Glomerular visceral epithelial cell (primary cell): ENCODE measurements around the gene ERV3-1.
"Not testable (repeated sequence)": the region's sequence is repeated elsewhere in the genome, so short reads cannot be mapped to it uniquely, and the experiment has no call there.

Source experiments
- DNase-seq: peaks from one replicate; pipeline ENCODE4 v3.0.0-alpha.2; 2016; ENCODE audit errors: extremely low spot score

Gene ERV3-1

DNA sequence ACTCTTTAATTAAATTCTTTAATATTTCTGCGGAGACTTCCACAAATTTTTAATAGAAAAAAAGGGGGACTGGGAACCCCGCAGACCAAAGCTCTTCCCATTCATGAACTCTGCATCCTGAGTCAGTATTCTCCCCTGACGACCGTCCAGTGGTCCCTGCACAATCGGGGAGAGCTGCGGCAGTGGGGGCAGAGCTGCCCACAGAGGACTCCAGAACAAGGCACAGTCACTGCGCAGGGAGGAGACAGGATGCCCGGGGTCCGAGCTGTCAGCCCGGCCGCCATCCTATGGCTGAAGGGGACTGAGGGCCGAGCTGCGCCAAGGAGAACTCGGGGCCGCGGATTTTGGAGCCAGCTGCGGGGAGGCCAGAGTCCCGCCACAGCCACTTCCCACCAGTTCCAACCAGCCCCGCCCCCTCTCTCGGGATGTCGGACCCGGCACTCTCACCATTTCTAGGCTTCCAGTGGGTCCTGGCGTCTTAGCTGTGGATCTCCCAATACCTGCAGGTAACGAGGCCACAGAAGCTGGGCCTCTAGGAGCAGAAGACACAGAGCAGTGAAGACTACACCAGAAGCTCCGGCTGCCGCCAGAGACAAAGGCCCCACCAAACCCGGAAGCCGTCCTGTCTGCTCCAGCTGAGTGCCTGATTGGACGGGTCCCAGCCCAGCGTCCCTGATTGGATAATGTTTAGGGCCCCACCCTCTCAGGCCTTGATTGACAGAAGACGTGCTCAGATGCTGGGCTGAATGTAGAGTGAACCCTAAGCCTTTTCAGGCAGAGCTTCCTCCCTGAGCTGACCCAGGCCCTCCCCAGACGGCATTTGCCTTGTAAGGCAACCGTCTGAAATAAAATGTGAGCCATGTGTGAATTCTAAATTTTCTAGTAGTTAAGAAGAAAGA, at the start of gene ERV3-1:
Gene ERV3-1 (minus strand): TSS at position 594 of the 899 bp plus-strand sequence. CDS start 13,661 bp downstream, outside the sequence.
- DNase-seq, result peak; percentile 94

- DNase-seq, result not testable (repeated sequence)
Measured at GRCh38 chr7:65055786-65056185, 49.3 kb upstream of the ERV3-1 start.

- not testable (repeated sequence) for DNase-seq
Measured at GRCh38 chr7:65054466-65054994, 48.0 kb upstream of the ERV3-1 start.

- not testable (repeated sequence) for DNase-seq
Measured at GRCh38 chr7:65051654-65052053, 45.2 kb upstream of the ERV3-1 start.

DNA sequence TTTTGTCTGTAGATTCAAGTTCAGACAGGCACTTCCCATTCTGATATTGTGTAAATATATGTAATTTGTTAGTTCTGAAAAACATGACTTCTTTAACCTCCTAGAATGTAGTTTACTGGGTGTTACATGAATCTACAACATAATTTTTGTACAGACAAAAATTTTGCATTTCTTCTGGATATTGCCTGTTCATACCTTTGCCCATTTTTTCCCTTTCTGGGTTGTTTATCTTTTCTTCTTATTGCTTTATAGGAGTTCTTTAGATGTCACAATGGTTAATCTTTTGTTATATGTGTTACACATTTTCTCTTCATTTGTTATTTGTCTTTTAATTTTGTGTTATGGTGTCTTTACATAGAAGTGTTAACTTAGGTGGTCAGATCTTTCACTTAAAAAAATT, 44.7 kb upstream of the ERV3-1 start:
- DNase-seq, result not testable (repeated sequence)

DNA sequence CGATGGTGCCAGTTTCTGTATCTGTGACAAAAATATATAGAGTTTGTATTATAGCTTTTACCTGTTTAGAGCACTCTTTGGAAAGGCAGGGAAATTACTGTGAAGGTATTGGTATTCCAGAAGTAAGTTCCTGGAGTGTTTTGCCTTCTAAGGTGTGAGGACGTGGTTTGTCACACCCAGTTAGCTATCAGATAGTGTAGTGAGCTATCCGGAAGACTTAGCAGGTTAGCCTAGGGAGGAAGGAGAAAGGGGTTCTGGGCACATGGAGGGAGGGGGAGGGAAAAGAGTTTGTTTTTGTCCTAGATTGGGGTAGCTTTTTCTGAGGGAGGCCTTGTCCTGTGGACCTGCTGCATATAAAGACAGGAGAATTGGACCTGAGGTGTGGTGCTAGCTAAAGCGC, 39.8 kb upstream of the ERV3-1 start:
- DNase-seq, result not testable (repeated sequence)

- not testable (repeated sequence) for DNase-seq
Measured at GRCh38 chr7:65045589-65045988, 39.1 kb upstream of the ERV3-1 start.

DNA sequence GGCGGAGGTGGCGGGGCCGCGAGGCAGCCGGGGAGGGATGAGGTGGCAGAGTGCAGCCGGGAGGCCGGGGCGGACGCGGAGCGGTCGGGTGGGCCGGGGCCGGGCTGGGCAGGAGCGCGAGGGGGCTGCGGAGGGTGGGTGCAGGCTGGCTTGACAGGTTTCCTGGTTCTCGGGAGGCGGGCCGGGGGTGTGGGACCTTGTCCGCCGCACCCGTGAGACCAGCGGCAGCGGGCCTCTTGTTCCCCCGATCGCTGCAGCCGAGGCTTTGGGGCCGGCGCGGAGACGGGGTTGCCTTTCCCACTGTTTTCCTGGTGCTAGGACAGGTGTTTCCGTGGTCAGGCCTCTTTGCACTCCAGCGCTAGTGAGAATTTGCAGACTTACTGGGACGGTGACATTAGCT, 32.3 kb upstream of the ERV3-1 start:
- DNase-seq, result peak; percentile 37

- DNase-seq, result peak; percentile 96
Measured at GRCh38 chr7:65037740-65038688, 31.5 kb upstream of the ERV3-1 start.

GRCh38 chr7:65036526-65036925, 30.0 kb upstream of the ERV3-1 start:
- not testable (repeated sequence) for DNase-seq

- not testable (repeated sequence) for DNase-seq
Measured at GRCh38 chr7:65035469-65035868, 29.0 kb upstream of the ERV3-1 start.

GRCh38 chr7:65034120-65034782, 27.8 kb upstream of the ERV3-1 start:
- peak; percentile 7 for DNase-seq

- not testable (repeated sequence) for DNase-seq
Measured at GRCh38 chr7:65033391-65033790, 26.9 kb upstream of the ERV3-1 start.

DNA sequence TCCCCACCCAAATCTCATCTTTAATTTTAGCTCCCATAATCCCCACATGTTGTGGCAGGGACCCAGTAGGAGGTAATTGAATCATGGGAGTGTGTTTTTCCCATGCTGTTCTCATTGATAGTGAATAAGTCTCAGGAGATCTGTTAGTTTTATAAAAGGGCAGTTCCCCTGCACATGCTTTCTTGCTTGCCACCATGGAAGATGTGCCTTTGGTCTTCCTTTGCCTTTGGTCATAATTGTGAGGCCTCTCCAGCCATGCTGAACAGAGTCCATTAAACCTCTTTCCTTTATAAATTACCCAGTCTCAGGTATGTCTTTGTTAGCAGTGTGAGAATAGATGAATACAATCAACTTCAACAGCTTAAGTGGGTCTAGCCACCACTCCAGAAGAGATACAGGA, 18.5 kb upstream of the ERV3-1 start:
- DNase-seq, result not testable (repeated sequence)

- not testable (repeated sequence) for DNase-seq
Measured at GRCh38 chr7:65020978-65021377, 14.5 kb upstream of the ERV3-1 start.

DNA sequence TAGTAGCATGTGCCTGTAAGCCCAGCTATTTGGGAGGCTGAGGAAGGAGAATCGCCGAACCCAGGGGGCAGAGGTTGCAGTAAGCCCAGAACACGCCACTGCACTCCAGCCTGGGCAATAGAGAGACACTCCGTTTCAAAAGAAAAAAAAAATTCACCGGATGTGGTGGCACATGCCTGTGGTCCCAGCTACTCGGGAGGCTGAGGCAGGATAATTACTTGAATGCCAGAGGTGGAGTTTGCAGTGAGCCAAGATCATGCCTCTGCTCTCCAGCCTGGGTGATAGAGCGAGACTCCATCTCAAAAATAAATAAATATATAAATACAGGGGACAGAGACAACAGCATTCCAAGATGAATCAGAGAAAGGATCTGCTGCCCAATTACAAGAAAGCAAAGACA, 3.4 kb upstream of the ERV3-1 start:
- not testable (repeated sequence) for DNase-seq

- DNase-seq, result not testable (repeated sequence)
Measured at GRCh38 chr7:65009394-65009793, 2.9 kb upstream of the ERV3-1 start.

- not testable (repeated sequence) for DNase-seq
Measured at GRCh38 chr7:65007036-65007435, 549 bp upstream of the ERV3-1 start.

GRCh38 chr7:65004575-65004974, 1.9 kb downstream of the ERV3-1 start:
- DNase-seq, result no peak

DNA sequence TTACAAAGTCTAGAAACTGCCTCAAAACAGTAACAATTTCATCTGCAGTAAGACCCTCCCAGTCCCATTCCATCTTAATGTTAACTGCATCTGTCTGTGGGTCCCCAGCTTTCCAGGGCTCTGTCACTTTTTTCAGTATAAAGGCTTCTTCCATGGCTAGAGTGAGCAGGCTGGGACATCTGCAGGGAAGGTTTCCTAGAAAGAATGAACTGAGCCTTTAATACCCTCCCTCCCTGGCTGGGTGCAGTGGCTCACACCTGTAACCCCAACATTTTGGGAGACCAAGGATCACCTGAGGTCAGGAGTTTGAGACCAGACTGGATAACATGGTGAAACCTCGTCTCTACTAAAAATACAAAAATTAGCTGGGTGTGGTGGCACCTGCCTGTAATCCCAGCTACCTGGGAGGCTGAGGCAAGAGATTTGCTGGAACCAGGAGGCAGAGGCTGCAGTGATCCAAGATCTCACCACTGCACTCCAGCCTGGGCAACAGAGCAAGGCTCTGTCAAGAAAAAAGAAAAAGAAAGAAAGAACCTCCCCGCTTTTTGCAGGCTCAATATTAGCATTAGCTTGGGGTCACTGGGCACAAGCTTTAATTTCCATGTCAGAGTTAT, 3.4 kb downstream of the ERV3-1 start:
- no peak for DNase-seq

DNA sequence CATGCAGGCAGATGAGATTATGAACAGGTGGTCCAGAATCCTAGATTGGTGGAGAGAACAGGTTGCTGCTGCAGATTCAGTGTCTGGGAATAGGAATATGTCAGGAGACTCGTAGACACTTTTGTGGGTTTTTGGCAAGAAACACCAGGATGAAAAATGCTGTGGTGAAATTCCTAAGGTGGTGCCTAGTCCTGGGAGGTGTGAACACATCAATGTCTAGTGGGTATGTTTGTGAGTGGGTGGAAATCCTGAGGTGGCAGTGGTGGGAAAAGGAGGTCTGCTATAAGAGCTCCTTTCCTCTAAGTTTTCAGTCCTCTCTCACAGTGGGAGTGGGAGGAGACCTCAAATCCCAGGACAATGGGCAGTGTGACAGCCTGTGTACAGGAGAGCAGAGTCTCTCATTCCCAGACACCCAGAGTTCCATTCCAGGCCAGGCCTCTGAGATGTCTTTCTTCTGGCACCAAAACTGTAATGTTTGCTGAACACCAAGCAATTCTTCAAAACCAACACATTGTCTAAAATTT, 5.1 kb downstream of the ERV3-1 start:
- no peak for DNase-seq
